Measurements from ENCODE around the gene PSMA6. TPM values are rescaled to one million over a fixed set of nuclear protein-coding genes. Genes with fewer than 3 reads are reported as not detected.

PSMA6 gene
- total and polyA plus RNA-seq, 10 of the 15 experiments (the other 5 are each of a cell fraction or from before 2014, with no cell fraction given) = 267 to 1,363 (median 402) TPM

DNA sequence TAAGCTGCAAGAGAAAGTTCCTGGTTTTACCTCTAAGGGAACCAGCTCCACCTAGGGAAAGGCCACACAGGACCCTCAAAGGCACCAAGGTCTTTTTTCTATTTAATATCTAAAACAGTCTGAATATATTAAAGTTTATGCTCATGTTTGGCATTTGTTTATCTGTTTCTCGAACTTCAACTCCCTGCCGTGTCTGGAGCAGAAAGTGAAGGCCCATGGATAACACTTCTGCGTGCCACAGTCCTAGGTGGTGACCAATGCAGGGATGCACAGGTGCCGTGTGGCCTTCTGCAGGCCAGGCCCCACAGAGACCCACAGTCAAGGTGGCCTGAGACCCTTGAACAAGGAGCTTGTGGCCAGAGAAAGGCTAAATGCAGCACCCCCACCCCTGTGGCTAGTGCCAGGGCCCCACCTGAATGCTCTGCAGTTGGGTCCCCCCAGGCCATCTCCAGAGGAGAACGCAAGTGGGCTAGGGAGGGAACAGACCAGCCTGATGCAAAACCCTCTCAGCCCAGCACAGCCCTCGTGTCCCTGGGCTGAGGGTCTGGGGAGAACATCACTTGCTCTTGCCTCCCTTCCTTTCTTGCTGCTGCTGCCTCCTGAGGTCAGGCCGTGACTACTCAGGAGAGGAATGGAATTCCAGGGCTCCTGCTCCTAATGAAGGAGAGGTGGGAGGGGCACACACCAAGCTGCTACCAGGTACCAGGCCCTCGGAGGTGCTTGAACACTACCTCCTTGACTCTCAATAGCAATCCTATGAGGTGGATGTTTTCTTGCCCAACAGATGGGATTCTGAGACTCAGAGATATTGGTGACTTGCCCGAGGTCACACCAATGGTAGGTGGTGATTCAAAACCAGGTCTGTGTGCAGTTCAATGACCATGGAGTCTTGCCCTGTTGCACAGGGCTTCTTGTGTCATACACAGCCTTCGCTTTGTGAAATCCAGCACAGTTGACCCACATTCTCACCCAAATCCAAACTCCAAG, 45.4 kb downstream of the PSMA6 start:
- ChIA-PET SMC1A (ENCODE audit: uncharacterized antibody, unreplicated experiment) (no interaction called here), RAD21 (ENCODE audit: unreplicated experiment) (no interaction called here), CTCF (interaction anchor here (0.6 kb wide), 1 partner anchor 18 kb away, joined by 3 read pairs; no protein-coding TSS in a partner anchor), POLR2A (no interaction called here)
- WGBS (ENCODE audit: insufficient coverage, insufficient replicate concordance, low lambda C conversion rate, missing lambda C conversion rate) = 71% methylated on average over 10 of the region's 10 CpGs
- Histone ChIP-seq H3K4me2 (ENCODE audit: control insufficient read depth, insufficient read depth) (no peak overlapping the region), H3K79me2 (ENCODE audit: control insufficient read depth, insufficient read depth, low read length) (no peaks in the 10 kb centered on the region), H3K27ac (ENCODE audit: control insufficient read depth, insufficient read depth) (no peak overlapping the region), H2AFZ (ENCODE audit: control insufficient read depth, low read depth, low read length) (no peak overlapping the region), H3K36me3 (ENCODE audit: control insufficient read depth in 2 of 2, insufficient read depth in 2 of 2, low read length in 1 of 2) (no peaks in the 10 kb centered on the region), H3K9me3 (replicated peaks; ENCODE audit: control insufficient read depth, insufficient read depth, low read length) (no peaks in the 10 kb centered on the region), H4K20me1 (ENCODE audit: control insufficient read depth, insufficient read depth) (no peaks in the 10 kb centered on the region), H3K9ac (ENCODE audit: control insufficient read depth, insufficient read depth, low read length) (no peak overlapping the region), H3K4me1 (ENCODE audit: control insufficient read depth, insufficient read depth, low read length) (peaks cover 29% of the 10 kb centered on the region), H3K27me3 (replicated peaks in 1 of 2; ENCODE audit: control insufficient read depth in 2 of 2, insufficient read depth in 2 of 2, low read length in 1 of 2) (no peaks in the 10 kb centered on the region), H3K4me3 (no peak overlapping the region)
- no TSS peak for BruUV-seq (replicated peaks)
- in situ Hi-C loops (cut with MboI) (no loop called here), intact Hi-C loops (cut with micrococcal nuclease; ENCODE audit: unreplicated experiment) (no loop called here)
- FAIRE-seq = no peak
- no peak for ATAC-seq
- DNase-seq (ENCODE audit: low read depth, low spot score) = no peak
- TF ChIP-seq STAT1 (conservative IDR thresholded peaks at IDR 0.05) = no peak
- no peak for TF ChIP-seq ETV6 (conservative IDR thresholded peaks at IDR 0.05 in 1 of 2, IDR thresholded peaks at IDR 0.05 in 1 of 2; ENCODE audit: borderline replicate concordance in 1 of 2, low read depth in 1 of 2)
- no peak for TF ChIP-seq EED (IDR thresholded peaks at IDR 0.05; ENCODE audit: low read depth)
- no peak for TF ChIP-seq PML (IDR thresholded peaks at IDR 0.05; ENCODE audit: low read length)
- no peak for TF ChIP-seq SP1 (IDR thresholded peaks at IDR 0.05; ENCODE audit: low read depth, low read length)
- TF ChIP-seq TCF3 (IDR thresholded peaks at IDR 0.05; ENCODE audit: borderline replicate concordance, insufficient read depth, low read depth, low read length) = no peak
- no peak for TF ChIP-seq ZNF217 (IDR thresholded peaks at IDR 0.05)
- TF ChIP-seq, protein P1, sequence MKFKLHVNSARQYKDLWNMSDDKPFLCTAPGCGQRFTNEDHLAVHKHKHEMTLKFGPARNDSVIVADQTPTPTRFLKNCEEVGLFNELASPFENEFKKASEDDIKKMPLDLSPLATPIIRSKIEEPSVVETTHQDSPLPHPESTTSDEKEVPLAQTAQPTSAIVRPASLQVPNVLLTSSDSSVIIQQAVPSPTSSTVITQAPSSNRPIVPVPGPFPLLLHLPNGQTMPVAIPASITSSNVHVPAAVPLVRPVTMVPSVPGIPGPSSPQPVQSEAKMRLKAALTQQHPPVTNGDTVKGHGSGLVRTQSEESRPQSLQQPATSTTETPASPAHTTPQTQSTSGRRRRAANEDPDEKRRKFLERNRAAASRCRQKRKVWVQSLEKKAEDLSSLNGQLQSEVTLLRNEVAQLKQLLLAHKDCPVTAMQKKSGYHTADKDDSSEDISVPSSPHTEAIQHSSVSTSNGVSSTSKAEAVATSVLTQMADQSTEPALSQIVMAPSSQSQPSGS (IDR thresholded peaks at IDR 0.05; ENCODE audit: low read length) = no peak
- TF ChIP-seq, protein P2, sequence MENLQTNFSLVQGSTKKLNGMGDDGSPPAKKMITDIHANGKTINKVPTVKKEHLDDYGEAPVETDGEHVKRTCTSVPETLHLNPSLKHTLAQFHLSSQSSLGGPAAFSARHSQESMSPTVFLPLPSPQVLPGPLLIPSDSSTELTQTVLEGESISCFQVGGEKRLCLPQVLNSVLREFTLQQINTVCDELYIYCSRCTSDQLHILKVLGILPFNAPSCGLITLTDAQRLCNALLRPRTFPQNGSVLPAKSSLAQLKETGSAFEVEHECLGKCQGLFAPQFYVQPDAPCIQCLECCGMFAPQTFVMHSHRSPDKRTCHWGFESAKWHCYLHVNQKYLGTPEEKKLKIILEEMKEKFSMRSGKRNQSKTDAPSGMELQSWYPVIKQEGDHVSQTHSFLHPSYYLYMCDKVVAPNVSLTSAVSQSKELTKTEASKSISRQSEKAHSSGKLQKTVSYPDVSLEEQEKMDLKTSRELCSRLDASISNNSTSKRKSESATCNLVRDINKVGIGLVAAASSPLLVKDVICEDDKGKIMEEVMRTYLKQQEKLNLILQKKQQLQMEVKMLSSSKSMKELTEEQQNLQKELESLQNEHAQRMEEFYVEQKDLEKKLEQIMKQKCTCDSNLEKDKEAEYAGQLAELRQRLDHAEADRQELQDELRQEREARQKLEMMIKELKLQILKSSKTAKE (IDR thresholded peaks at IDR 0.05; ENCODE audit: low read depth, poor library complexity, severe bottlenecking) = no peak
- TF ChIP-seq ZBED1 (IDR thresholded peaks at IDR 0.05; ENCODE audit: borderline replicate concordance) = no peak
- TF ChIP-seq SREBF1 (IDR thresholded peaks at IDR 0.05; ENCODE audit: low read length) = no peak
- TF ChIP-seq CREB1 (IDR thresholded peaks at IDR 0.05; ENCODE audit: low read depth) = no peak
- TF ChIP-seq, protein P3, sequence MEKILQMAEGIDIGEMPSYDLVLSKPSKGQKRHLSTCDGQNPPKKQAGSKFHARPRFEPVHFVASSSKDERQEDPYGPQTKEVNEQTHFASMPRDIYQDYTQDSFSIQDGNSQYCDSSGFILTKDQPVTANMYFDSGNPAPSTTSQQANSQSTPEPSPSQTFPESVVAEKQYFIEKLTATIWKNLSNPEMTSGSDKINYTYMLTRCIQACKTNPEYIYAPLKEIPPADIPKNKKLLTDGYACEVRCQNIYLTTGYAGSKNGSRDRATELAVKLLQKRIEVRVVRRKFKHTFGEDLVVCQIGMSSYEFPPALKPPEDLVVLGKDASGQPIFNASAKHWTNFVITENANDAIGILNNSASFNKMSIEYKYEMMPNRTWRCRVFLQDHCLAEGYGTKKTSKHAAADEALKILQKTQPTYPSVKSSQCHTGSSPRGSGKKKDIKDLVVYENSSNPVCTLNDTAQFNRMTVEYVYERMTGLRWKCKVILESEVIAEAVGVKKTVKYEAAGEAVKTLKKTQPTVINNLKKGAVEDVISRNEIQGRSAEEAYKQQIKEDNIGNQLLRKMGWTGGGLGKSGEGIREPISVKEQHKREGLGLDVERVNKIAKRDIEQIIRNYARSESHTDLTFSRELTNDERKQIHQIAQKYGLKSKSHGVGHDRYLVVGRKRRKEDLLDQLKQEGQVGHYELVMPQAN (conservative IDR thresholded peaks at IDR 0.05) = no peak
- no peak for TF ChIP-seq ZNF207 (IDR thresholded peaks at IDR 0.05; ENCODE audit: borderline replicate concordance)
- TF ChIP-seq, protein P4, sequence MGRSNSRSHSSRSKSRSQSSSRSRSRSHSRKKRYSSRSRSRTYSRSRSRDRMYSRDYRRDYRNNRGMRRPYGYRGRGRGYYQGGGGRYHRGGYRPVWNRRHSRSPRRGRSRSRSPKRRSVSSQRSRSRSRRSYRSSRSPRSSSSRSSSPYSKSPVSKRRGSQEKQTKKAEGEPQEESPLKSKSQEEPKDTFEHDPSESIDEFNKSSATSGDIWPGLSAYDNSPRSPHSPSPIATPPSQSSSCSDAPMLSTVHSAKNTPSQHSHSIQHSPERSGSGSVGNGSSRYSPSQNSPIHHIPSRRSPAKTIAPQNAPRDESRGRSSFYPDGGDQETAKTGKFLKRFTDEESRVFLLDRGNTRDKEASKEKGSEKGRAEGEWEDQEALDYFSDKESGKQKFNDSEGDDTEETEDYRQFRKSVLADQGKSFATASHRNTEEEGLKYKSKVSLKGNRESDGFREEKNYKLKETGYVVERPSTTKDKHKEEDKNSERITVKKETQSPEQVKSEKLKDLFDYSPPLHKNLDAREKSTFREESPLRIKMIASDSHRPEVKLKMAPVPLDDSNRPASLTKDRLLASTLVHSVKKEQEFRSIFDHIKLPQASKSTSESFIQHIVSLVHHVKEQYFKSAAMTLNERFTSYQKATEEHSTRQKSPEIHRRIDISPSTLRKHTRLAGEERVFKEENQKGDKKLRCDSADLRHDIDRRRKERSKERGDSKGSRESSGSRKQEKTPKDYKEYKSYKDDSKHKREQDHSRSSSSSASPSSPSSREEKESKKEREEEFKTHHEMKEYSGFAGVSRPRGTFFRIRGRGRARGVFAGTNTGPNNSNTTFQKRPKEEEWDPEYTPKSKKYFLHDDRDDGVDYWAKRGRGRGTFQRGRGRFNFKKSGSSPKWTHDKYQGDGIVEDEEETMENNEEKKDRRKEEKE (IDR thresholded peaks at IDR 0.05) = no peak

All from GM12878 (cell line).